Spinal cord (tissue), 10 donors: ENCODE results near the gene EFNA4. TPM values are rescaled to one million over a fixed set of nuclear protein-coding genes. Genes with fewer than 3 reads are reported as not detected.

Source experiments
- DNase-seq, 6 donors: peaks; one replicate each; pipeline versions ENCODE4 v3.0.0 to v3.0.0-alpha.2; 2013 to 2015; ENCODE audit warnings: low spot score in 6 of 6, low read depth in 4 of 6
- H3K27ac ChIP-seq: one replicate; pipeline ENCODE4 v1.5.1; 2013; ENCODE audit warnings: low read depth, low read length, control low read depth
- H3K27me3 ChIP-seq: one replicate; pipeline ENCODE4 v1.6.1; 2013; ENCODE audit warnings: low read length; ENCODE audit not compliant: control insufficient read depth, insufficient read depth
- H3K36me3 ChIP-seq: one replicate; pipeline ENCODE4 v1.6.1; 2013; ENCODE audit warnings: low read length; ENCODE audit not compliant: control insufficient read depth, insufficient read depth
- H3K4me1 ChIP-seq: one replicate; pipeline ENCODE4 v1.6.1; 2013; ENCODE audit warnings: low read length; ENCODE audit not compliant: control insufficient read depth, insufficient read depth
- H3K4me3 ChIP-seq: one replicate; pipeline ENCODE4 v1.5.1; 2013; ENCODE audit warnings: low read depth, low read length, control low read depth
- H3K9me3 ChIP-seq: one replicate; pipeline ENCODE4 v1.6.1; 2013; ENCODE audit warnings: low read length; ENCODE audit not compliant: control insufficient read depth, insufficient read depth
- WGBS: methylation state at CpG from one replicate; pipeline ENCODE4 v1.1.5; 2013; ENCODE audit warnings: missing lambda C conversion rate; ENCODE audit not compliant: insufficient coverage; 5-methylcytosine and 5-hydroxymethylcytosine counted together
- polyA plus RNA-seq, 2 donors: library from polyadenylated mRNA; unstranded; fragments of 120-200 nt; gene quantifications; one replicate each; pipeline ENCODE4 v1.2.1, GENCODE V29; 2013; ENCODE audit not compliant: insufficient read length in 2 of 2
- total RNA-seq, 2 donors: library from RNA; depleted of rRNA in 1 of 2; stranded (reverse); fragments of 120-200 nt in 1 of 2; fragments of >200 nt in 1 of 2; gene quantifications; one replicate each; pipeline versions ENCODE4 v1.2.3 to v1.2.4, GENCODE V29; 2013 to 2014
- donor health status: healthy.

The EFNA4 gene
- total and polyA plus RNA-seq, 4 donors = 3.5 to 13.9 (median 6.0) TPM

DNA sequence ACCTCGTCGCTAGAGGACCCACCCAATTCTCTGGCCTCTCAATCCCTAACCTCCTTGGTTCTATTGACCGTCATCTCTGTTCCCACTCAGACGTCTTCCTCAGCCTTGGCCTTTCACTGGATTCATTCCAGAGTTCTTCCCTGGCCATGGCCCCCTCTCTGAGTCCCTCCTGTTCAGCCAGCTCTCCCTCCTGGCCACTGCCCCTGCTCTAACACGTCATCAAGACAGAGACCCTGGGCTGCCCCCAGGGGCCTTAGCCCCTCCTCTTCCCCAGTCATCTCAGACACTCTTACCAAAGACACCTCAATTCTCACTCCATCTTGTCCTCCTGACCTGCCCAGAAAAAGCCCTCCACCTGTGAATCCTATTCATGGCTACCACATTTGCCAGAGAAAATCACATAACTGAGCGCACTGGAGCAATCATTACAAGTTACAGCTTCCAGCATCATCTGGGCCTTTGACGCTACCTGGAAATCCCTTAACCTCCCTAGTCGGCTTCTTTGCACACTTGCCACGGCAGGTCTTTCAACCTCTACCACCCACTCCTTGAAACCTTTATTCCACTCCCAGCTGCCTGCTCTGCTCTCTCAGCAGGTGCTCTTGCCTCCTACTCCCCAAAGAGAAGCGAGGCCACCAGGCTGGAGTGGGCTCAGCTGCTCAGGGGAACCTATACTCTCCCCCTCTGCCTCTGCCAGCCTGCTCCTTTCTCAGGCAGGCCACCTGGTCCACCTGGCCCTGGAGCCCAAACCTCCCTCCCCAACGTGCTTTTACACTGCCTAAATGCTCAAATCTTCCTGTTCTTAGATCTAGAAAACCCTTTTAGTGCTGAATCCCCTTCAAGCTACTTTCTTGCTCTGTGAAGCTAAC lies 43.9 kb upstream of the EFNA4 start:
- no peak overlapping the region for H3K4me3 ChIP-seq
- peaks cover 18% of the 10 kb centered on the region for H3K4me1 ChIP-seq
- H3K9me3 ChIP-seq = no peaks in the 10 kb centered on the region
- WGBS = 68% methylated on average over 11 of the region's 11 CpGs
- H3K36me3 ChIP-seq = peaks cover 20% of the 10 kb centered on the region
- H3K27me3 ChIP-seq = no peaks in the 10 kb centered on the region
- DNase-seq = no peak
- H3K27ac ChIP-seq = no peak overlapping the region

DNA sequence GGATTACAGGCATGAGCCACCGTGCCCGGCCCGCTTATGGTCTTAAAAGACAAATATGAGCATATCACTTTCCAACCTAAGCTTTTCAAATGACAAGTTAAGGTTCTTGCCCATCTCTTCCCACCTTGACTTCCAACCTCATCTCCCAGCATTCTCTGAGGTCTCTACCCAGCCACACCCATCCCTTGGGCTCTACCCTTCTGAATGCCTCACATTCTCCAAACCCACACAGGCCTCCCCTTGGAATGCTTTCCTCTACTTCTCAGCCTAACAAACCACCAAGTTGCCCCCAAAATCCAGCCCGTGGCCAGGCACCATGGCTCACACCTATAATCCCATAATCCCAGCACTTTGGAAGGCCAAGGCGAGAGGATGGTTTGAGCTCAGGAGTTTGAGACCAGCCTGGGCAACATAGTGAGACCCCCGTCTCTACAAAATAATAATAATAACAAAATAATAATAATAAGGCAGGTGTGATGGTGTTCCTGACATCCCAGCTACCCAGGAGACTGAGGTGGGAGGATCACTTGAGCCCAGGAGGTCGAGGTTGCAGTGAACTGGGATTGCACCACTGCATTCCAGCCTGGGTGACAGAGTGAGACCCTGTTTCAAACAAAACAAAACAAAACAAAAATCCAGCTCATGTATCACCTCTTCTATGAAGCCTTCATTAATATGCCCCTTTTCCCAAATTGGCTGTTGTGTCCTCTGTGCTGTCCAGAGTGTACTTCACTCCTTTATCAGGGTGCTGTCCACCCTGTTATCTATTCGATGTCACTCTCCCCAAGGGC lies 41.2 kb upstream of the EFNA4 start:
- no peak overlapping the region for H3K27ac ChIP-seq
- H3K27me3 ChIP-seq = no peaks in the 10 kb centered on the region

DNA sequence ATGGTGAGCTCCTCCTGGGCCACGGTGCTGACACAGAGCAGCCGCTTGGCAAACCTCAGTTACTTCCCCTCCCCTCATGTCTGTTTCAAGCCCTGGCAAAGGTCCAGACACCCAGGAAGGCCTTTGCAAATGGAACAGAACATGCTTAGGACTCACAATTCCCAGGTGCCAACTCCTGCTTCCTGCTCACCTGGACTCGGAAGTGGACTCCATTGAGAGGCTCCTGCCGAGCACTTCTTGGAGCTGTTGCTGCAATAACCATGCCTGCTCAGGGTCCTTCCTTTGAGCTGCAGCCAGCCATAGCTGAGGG lies 40.7 kb upstream of the EFNA4 start:
- H3K27ac ChIP-seq = no peak overlapping the region
- H3K4me3 ChIP-seq = no peak overlapping the region
- no peak for DNase-seq
- H3K9me3 ChIP-seq = no peaks in the 10 kb centered on the region
- H3K27me3 ChIP-seq = no peaks in the 10 kb centered on the region
- peaks cover 3% of the 10 kb centered on the region for H3K4me1 ChIP-seq
- no peaks in the 10 kb centered on the region for H3K36me3 ChIP-seq
- WGBS = 73% methylated on average over 4 of the region's 4 CpGs

More for the DNA sequence above, 41.2 kb upstream of the EFNA4 start:
- DNase-seq = no peak
- peaks cover 8% of the 10 kb centered on the region for H3K4me1 ChIP-seq
- no peaks in the 10 kb centered on the region for H3K9me3 ChIP-seq
- no peak overlapping the region for H3K4me3 ChIP-seq
- H3K36me3 ChIP-seq = no peaks in the 10 kb centered on the region
- 95% methylated on average over 5 of the region's 8 CpGs for WGBS

DNA sequence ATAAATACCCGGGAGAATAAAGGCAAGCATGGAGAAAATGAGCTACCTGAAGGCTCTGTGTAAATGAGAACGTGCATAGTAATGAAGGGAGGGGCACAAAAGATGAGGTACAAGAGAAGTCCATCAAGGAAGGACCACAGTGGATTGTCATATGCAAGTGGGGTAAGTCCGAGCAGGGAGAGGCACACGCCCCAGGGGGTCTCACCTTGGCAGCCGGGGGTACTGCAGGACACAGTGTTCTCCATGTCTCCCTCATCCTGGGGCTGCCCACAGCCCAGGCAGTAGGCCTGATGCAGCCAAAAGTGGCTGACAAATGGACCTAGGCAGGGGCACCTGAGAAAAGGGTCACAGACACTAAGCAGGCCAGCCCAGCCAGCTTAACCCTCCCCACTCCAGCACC lies 39.9 kb upstream of the EFNA4 start:
- no peak for DNase-seq
- H3K36me3 ChIP-seq = no peaks in the 10 kb centered on the region
- no peaks in the 10 kb centered on the region for H3K27me3 ChIP-seq
- no peaks in the 10 kb centered on the region for H3K4me1 ChIP-seq
- no peak overlapping the region for H3K4me3 ChIP-seq
- H3K27ac ChIP-seq = no peak overlapping the region
- H3K9me3 ChIP-seq = no peaks in the 10 kb centered on the region
- WGBS = 69% methylated on average over 4 of the region's 5 CpGs

DNA sequence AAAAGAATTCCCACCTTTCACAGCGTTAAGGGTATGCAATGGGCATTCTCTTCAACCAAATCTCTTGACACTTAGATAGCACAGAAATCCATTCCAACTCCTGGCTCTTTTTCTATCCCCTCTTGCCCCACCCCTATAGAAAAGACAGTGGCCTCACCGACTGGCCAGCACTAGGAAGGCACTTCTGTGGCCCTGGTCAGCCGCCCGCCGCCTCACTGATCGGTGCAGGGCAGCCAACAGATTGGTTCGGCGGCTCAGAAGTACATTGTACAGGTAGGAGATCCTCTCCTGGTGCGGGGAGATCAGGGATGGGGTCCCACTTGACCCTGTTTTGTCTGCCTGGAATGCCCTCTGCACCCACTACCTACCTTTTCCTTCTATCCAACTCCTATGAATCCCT lies 39.2 kb upstream of the EFNA4 start:
- DNase-seq = no peak
- no peaks in the 10 kb centered on the region for H3K36me3 ChIP-seq
- H3K4me3 ChIP-seq = no peak overlapping the region
- no peaks in the 10 kb centered on the region for H3K4me1 ChIP-seq
- H3K27ac ChIP-seq = no peak overlapping the region
- no peaks in the 10 kb centered on the region for H3K9me3 ChIP-seq
- 92% methylated on average over 6 of the region's 9 CpGs for WGBS
- no peaks in the 10 kb centered on the region for H3K27me3 ChIP-seq

DNA sequence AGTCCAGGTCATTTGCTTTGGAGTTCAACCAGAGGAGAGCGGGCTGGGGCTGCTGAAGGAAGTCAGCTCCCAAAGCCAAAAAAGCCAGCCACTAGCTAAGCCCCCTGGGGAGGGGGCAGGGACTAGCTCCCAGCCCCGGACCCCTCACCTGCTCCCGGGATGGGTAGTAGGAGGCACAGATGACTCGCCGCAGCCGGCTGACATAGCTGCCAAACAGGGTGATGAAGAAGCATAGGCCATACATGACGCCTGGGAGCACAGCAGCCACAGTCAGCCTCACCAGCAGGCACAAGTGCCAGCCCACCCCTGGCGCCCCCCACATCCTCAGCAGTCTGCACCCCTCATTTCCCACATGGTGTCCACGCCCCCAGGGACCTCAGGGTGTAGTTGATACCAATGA lies 37.4 kb upstream of the EFNA4 start:
- H3K27me3 ChIP-seq = no peaks in the 10 kb centered on the region
- no peak overlapping the region for H3K27ac ChIP-seq
- no peaks in the 10 kb centered on the region for H3K36me3 ChIP-seq
- no peak overlapping the region for H3K4me3 ChIP-seq
- no peaks in the 10 kb centered on the region for H3K4me1 ChIP-seq
- 44% methylated on average over 9 of the region's 9 CpGs for WGBS
- no peak for DNase-seq
- H3K9me3 ChIP-seq = no peaks in the 10 kb centered on the region

DNA sequence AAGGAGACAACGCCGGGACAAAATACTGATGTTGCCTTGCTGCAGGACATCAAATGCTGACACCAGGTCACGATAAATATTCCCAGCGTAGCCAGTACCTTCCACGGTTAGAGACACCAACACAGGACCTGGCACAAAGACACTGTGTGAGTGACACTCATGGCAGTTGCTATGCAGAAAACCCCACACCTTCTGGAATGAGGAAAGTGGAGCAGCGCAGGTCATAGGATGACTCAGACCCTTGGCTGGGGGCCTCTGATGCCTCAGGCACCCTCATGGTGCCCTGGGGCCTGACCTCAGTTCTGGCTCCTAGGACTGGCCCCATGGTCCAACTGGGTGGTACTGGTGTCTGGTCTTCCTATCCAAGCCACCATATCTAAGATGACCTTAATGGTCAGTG lies 37.0 kb upstream of the EFNA4 start:
- no peaks in the 10 kb centered on the region for H3K27me3 ChIP-seq
- H3K4me1 ChIP-seq = no peaks in the 10 kb centered on the region
- no peak overlapping the region for H3K27ac ChIP-seq
- H3K36me3 ChIP-seq = no peaks in the 10 kb centered on the region
- WGBS = 85% methylated on average over 6 of the region's 6 CpGs
- no peak for DNase-seq
- no peak overlapping the region for H3K4me3 ChIP-seq
- no peaks in the 10 kb centered on the region for H3K9me3 ChIP-seq

DNA sequence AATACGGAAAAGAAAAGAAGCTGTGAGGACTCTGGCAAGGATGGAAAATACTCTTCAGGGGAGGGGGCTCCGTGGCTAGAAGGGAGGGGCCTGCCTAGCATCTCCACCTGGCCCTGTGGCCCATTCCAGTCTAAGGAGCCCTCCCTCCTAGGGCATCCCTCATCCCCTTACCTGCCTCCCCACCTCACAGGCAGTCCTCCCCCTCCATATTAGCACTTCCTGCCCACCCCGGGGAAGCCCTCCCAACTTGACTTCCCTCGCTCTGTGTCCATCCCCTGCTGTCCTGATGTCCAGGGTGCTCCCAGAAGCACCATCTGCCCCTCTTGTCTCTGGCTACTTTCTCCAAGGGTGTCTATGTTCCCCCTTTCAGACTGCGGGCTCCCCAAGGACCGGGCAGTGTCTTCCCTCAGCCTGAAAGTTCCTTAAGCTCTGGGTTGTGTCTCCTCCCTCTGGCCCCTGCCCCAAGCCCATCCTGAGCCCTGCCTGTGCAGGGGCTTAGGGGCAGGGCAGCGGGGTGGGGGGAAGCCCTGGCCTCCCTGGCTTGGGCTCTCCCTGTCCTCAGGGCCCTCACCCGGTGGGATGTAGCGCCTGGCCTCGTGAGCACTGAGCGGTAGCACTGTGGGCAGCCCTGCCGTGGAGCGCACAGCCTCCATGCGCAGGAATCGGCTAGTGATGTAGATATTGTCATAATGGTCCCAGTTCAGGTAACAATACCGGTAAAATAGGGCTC lies 33.9 kb upstream of the EFNA4 start:
- no peaks in the 10 kb centered on the region for H3K27me3 ChIP-seq
- DNase-seq = no peak
- no peak overlapping the region for H3K4me3 ChIP-seq
- H3K4me1 ChIP-seq = no peaks in the 10 kb centered on the region
- H3K27ac ChIP-seq = no peak overlapping the region
- WGBS = 77% methylated on average over 15 of the region's 16 CpGs
- H3K36me3 ChIP-seq = no peaks in the 10 kb centered on the region
- no peaks in the 10 kb centered on the region for H3K9me3 ChIP-seq

DNA sequence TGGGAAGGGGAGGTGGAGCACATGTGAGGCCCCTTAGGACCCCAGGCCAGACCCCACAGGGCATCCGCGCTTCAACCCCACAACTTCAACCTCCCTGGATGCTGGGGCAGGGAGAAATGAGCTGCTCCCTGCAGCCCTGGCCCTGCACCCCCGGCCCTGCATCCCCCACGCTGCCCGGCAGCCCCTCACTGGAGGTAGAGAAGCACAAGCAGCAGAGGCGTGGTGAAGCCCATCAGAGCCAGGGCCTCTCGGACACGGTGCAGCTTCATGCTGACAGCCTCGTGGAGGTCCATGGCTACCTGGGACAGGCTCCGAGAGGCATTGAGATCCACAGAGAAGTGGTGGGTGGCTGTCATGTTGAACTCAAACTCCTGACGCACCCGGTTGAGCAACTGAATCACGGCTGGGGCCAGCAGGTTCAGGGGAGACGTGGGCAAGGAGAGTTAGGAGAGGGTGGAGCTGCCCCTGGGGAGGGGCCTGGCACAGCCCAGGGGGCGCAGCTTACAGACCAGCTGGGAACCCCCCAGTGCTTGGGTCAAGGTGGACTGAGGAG lies 33.2 kb upstream of the EFNA4 start:
- H3K9me3 ChIP-seq = no peaks in the 10 kb centered on the region
- H3K36me3 ChIP-seq = no peaks in the 10 kb centered on the region
- 86% methylated on average over 13 of the region's 15 CpGs for WGBS
- H3K4me1 ChIP-seq = no peaks in the 10 kb centered on the region
- H3K27ac ChIP-seq = no peak overlapping the region
- no peaks in the 10 kb centered on the region for H3K27me3 ChIP-seq
- H3K4me3 ChIP-seq = no peak overlapping the region
- DNase-seq = no peak
